H9 (cell line): Measurements from ENCODE around the gene DOCK9. TPM values are rescaled to one million over a fixed set of nuclear protein-coding genes. Genes with fewer than 3 reads are reported as not detected.

Experiments used
- DNase-seq: peaks from one replicate; pipeline ENCODE4 v3.0.0-alpha.2; 2017
- H2AFZ ChIP-seq: one replicate; pipeline ENCODE4 v1.6.1; 2013; ENCODE audit warnings: mild to moderate bottlenecking, low read length, control low read depth, moderate library complexity
- H2AK5ac ChIP-seq: 2 replicates; pipeline ENCODE4 v1.6.1; 2013; ENCODE audit warnings: low read length, control low read depth, mixed read lengths; ENCODE audit not compliant: insufficient read length
- H2BK120ac ChIP-seq: one replicate; pipeline ENCODE4 v1.6.1; 2013; ENCODE audit warnings: low read depth, mild to moderate bottlenecking, low read length, control low read depth, inconsistent platforms; ENCODE audit not compliant: poor library complexity, severe bottlenecking
- H2BK12ac ChIP-seq: 2 replicates; pipeline ENCODE4 v1.6.1; 2013; ENCODE audit warnings: low read length, control low read depth, mixed read lengths, low read depth; ENCODE audit not compliant: insufficient read length
- H2BK15ac ChIP-seq: 2 replicates; pipeline ENCODE4 v1.6.1; 2013; ENCODE audit warnings: low read depth, low read length, control low read depth
- H2BK20ac ChIP-seq: one replicate; pipeline ENCODE4 v1.6.1; 2013; ENCODE audit warnings: low read depth, mild to moderate bottlenecking, low read length, control low read depth, inconsistent platforms; ENCODE audit not compliant: poor library complexity, severe bottlenecking
- H2BK5ac ChIP-seq: 2 replicates; pipeline ENCODE4 v1.6.1; 2013; ENCODE audit warnings: low read length, control low read depth, mixed read lengths; ENCODE audit not compliant: insufficient read length
- H3K14ac ChIP-seq: 2 replicates; pipeline ENCODE4 v1.6.1; 2013; ENCODE audit warnings: low read length, control low read depth; ENCODE audit not compliant: insufficient read depth
- H3K18ac ChIP-seq: 2 replicates; pipeline ENCODE4 v1.6.1; 2013; ENCODE audit warnings: low read depth, mild to moderate bottlenecking, mixed read lengths, low read length, control low read depth; ENCODE audit not compliant: insufficient read length
- H3K23ac ChIP-seq: 2 replicates; pipeline ENCODE4 v1.6.1; 2013; ENCODE audit warnings: low read length, control low read depth, mixed read lengths, low read depth; ENCODE audit not compliant: insufficient read length
- H3K23me2 ChIP-seq: 2 replicates; pipeline ENCODE4 v1.6.1; 2013; ENCODE audit warnings: low read depth, mild to moderate bottlenecking, mixed read lengths, low read length, control low read depth; ENCODE audit not compliant: insufficient read length, poor library complexity, severe bottlenecking
- H3K27ac ChIP-seq: 2 replicates; pipeline ENCODE4 v1.5.1; 2013; ENCODE audit warnings: low read length, control low read depth, mixed read lengths, low read depth; ENCODE audit not compliant: insufficient read length
- H3K27me3 ChIP-seq: 2 replicates; pipeline ENCODE4 v1.6.1; 2013; ENCODE audit warnings: low read length, control low read depth, inconsistent platforms; ENCODE audit not compliant: insufficient read depth
- H3K4ac ChIP-seq: 2 replicates; pipeline ENCODE4 v1.6.1; 2013; ENCODE audit warnings: low read depth, mild to moderate bottlenecking, control low read depth, inconsistent platforms, low read length, moderate library complexity
- H3K4me1 ChIP-seq: 2 replicates; pipeline ENCODE4 v1.6.1; 2013; ENCODE audit warnings: low read length, control low read depth, inconsistent platforms; ENCODE audit not compliant: insufficient read depth
- H3K4me2 ChIP-seq: 2 replicates; pipeline ENCODE4 v1.6.1; 2013; ENCODE audit warnings: low read length, control low read depth, mixed read lengths; ENCODE audit not compliant: insufficient read length, insufficient read depth
- H3K56ac ChIP-seq: 2 replicates; pipeline ENCODE4 v1.6.1; 2013; ENCODE audit warnings: low read depth, mild to moderate bottlenecking, mixed read lengths, low read length, control low read depth; ENCODE audit not compliant: insufficient read length
- H3K79me1 ChIP-seq: 2 replicates; pipeline ENCODE4 v1.6.1; 2013; ENCODE audit warnings: low read depth, mild to moderate bottlenecking, moderate library complexity, low read length, control low read depth, inconsistent platforms; ENCODE audit not compliant: insufficient read depth, poor library complexity, severe bottlenecking
- H3K79me2 ChIP-seq: 2 replicates; pipeline ENCODE4 v1.6.1; 2013; ENCODE audit warnings: low read length, control low read depth, inconsistent platforms; ENCODE audit not compliant: insufficient read depth
- H3K9ac ChIP-seq: 2 replicates; pipeline ENCODE4 v1.6.1; 2013; ENCODE audit warnings: low read length, control low read depth, mixed read lengths; ENCODE audit not compliant: insufficient read length; ENCODE audit errors: extremely low read depth
- H3K9me3 ChIP-seq: one replicate; pipeline ENCODE4 v1.6.1; 2013; ENCODE audit warnings: low read depth, low read length, inconsistent platforms; ENCODE audit not compliant: control insufficient read depth
- H3T11ph ChIP-seq: one replicate; pipeline ENCODE4 v1.6.1; 2013; ENCODE audit warnings: mild to moderate bottlenecking, low read length, control low read depth, inconsistent platforms
- H4K20me1 ChIP-seq: one replicate; pipeline ENCODE4 v1.6.1; 2013; ENCODE audit not compliant: control insufficient read depth, insufficient read length, insufficient read depth
- H4K5ac ChIP-seq: 2 replicates; pipeline ENCODE4 v1.6.1; 2013; ENCODE audit warnings: low read depth, mild to moderate bottlenecking, mixed read lengths, low read length, control low read depth; ENCODE audit not compliant: insufficient read length
- H4K8ac ChIP-seq: replicated peaks from 2 replicates; pipeline ENCODE4 v1.6.1; 2013; ENCODE audit warnings: low read length, control low read depth, mixed read lengths, low read depth; ENCODE audit not compliant: insufficient read length
- H4K91ac ChIP-seq: 2 replicates; pipeline ENCODE4 v1.6.1; 2013; ENCODE audit warnings: low read depth, mild to moderate bottlenecking, moderate library complexity, mixed read lengths, low read length, control low read depth; ENCODE audit not compliant: insufficient read length
- H3K27ac Mint-ChIP-seq, 3 experiments: 2 replicates in 2 of 3; 3 replicates in 1 of 3; pipeline ENCODE4 v1.8.0; 2020 to 2021; ENCODE audit warnings: mixed read lengths in 3 of 3, mild to moderate bottlenecking in 1 of 3, moderate library complexity in 1 of 3
- H3K27me3 Mint-ChIP-seq: 2 replicates; pipeline ENCODE4 v1.8.0; 2021; ENCODE audit warnings: low read depth, mild to moderate bottlenecking, moderate library complexity, mixed read lengths
- H3K36me3 Mint-ChIP-seq, 3 experiments: 2 replicates in 2 of 3; 3 replicates in 1 of 3; pipeline ENCODE4 v1.8.0; 2020 to 2021; ENCODE audit warnings: low read depth in 3 of 3, mixed read lengths in 3 of 3; ENCODE audit not compliant: insufficient read depth in 1 of 3
- H3K4me1 Mint-ChIP-seq, 2 experiments: 2 replicates each; pipeline ENCODE4 v1.8.0; 2020; ENCODE audit warnings: mixed read lengths in 2 of 2
- H3K4me3 Mint-ChIP-seq, 2 experiments: 2 replicates in 1 of 2; 3 replicates in 1 of 2; pipeline ENCODE4 v1.8.0; 2020 to 2021; ENCODE audit warnings: mild to moderate bottlenecking in 2 of 2, mixed read lengths in 2 of 2, moderate library complexity in 1 of 2
- H3K9me3 Mint-ChIP-seq, 2 experiments: 2 replicates in 1 of 2; 3 replicates in 1 of 2; pipeline ENCODE4 v1.8.0; 2020; ENCODE audit warnings: mild to moderate bottlenecking in 2 of 2, mixed read lengths in 2 of 2, moderate library complexity in 1 of 2
- CTCF ChIP-seq: fragments of 200-600 bp; sonication (generic); conservative IDR thresholded peaks from 3 replicates; pipeline ENCODE4 v1.8.0; 2021; ENCODE audit warnings: antibody characterized with exemption, mild to moderate bottlenecking
- WGBS: extraction: QIAGEN DNeasy Blood & Tissue Kit; methylation state at CpG from one replicate; pipeline ENCODE4 v1.1.7; 2013; ENCODE audit warnings: missing lambda C conversion rate, low lambda C conversion rate, mixed read lengths; ENCODE audit not compliant: insufficient read length; ENCODE audit errors: extremely low coverage; 5-methylcytosine and 5-hydroxymethylcytosine counted together
- total RNA-seq: library from RNA; stranded (reverse); gene quantifications from 2 replicates; pipeline ENCODE4 v1.2.1, GENCODE V29; 2021

The DOCK9 gene
- total RNA-seq, 1 experiment from 2014 or later: 23.0 TPM

GRCh38 chr13:98906746-98907502, 70.9 kb downstream of the DOCK9 start:
- no peak overlapping the region for H2BK20ac ChIP-seq
- no peak overlapping the region for H3K4me2 ChIP-seq
- TF ChIP-seq CTCF: no peak
- H4K91ac ChIP-seq: no peak overlapping the region
- H2BK12ac ChIP-seq: no peak overlapping the region
- Mint-ChIP-seq H3K27me3 (no peaks in the 10 kb centered on the region; the same call in 1 of the 2 replicates), H3K9me3 (no peaks in the 10 kb centered on the region), H3K36me3 (no peaks in the 10 kb centered on the region), H3K27ac (no peak overlapping the region), H3K4me1 (peaks cover 5 to 6% of the 10 kb centered on the region in 2 experiments), H3K4me3 (no peak overlapping the region)
- H3K4ac ChIP-seq: no peak overlapping the region
- no peak overlapping the region for H2BK120ac ChIP-seq
- H3K79me1 ChIP-seq: no peaks in the 10 kb centered on the region
- peaks cover 5% of the 10 kb centered on the region; the same call in 1 of the 2 replicates for H3K4me1 ChIP-seq
- no peak overlapping the region for H3K14ac ChIP-seq
- no peak overlapping the region for H3K56ac ChIP-seq
- H3T11ph ChIP-seq: no peak overlapping the region
- no peak overlapping the region for H2AFZ ChIP-seq
- H3K9ac ChIP-seq: no peak overlapping the region
- WGBS: no CpG with 5 or more reads among the region's 8 CpGs
- no peaks in the 10 kb centered on the region for H3K79me2 ChIP-seq
- no peak overlapping the region for H4K5ac ChIP-seq
- no peak overlapping the region for H2BK15ac ChIP-seq
- no peaks in the 10 kb centered on the region for H3K9me3 ChIP-seq
- no peaks in the 10 kb centered on the region for H3K27me3 ChIP-seq
- no peaks in the 10 kb centered on the region for H3K23me2 ChIP-seq
- no peak overlapping the region for H3K23ac ChIP-seq
- no peak overlapping the region for H3K27ac ChIP-seq
- no peak overlapping the region for H2BK5ac ChIP-seq
- no peak overlapping the region for H4K8ac ChIP-seq
- no peaks in the 10 kb centered on the region for H4K20me1 ChIP-seq
- no peak for DNase-seq
- no peak overlapping the region for H2AK5ac ChIP-seq
- no peak overlapping the region for H3K18ac ChIP-seq
